HEK293 (cell line): Measurements from ENCODE around the gene ISOC2.
A peak's percentile ranks its signal among the peaks of the same experiment; 100 is the strongest.

ENCODE experiments used
- AEBP2 ChIP-seq: fragments of 450-650 bp; formaldehyde crosslinking; IDR thresholded peaks from 2 replicates; pipeline ENCODE4 v1.5.1; 2016; ENCODE audit warnings: missing biosample characterization, missing genetic modification characterization, borderline replicate concordance
- BCL11B ChIP-seq: fragments of 450-650 bp; formaldehyde crosslinking; IDR thresholded peaks from 2 replicates; pipeline ENCODE4 v1.5.1; 2016; ENCODE audit warnings: low read depth, missing biosample characterization, missing genetic modification characterization
- EGR2 ChIP-seq: fragments of 450-650 bp; formaldehyde crosslinking; IDR thresholded peaks from 2 replicates; pipeline ENCODE4 v1.5.1; 2016; ENCODE audit warnings: low read depth, missing biosample characterization, missing genetic modification characterization
- FEZF1 ChIP-seq: fragments of 450-650 bp; formaldehyde crosslinking; IDR thresholded peaks from 2 replicates; pipeline ENCODE4 v1.5.1; 2016; ENCODE audit warnings: missing biosample characterization, missing genetic modification characterization
- KLF1 ChIP-seq: fragments of 450-650 bp; formaldehyde crosslinking; IDR thresholded peaks from 2 replicates; pipeline ENCODE4 v1.5.1; 2016; ENCODE audit warnings: missing biosample characterization, missing genetic modification characterization
- KLF16 ChIP-seq: fragments of 450-650 bp; formaldehyde crosslinking; IDR thresholded peaks from 2 replicates; pipeline ENCODE4 v1.5.1; 2017; ENCODE audit warnings: missing biosample characterization, missing genetic modification characterization
- KLF17 ChIP-seq: fragments of 450-650 bp; formaldehyde crosslinking; IDR thresholded peaks from 2 replicates; pipeline ENCODE4 v1.5.1; 2016; ENCODE audit warnings: missing biosample characterization, missing genetic modification characterization
- KLF9 ChIP-seq: fragments of 450-650 bp; formaldehyde crosslinking; IDR thresholded peaks from 2 replicates; pipeline ENCODE4 v1.5.1; 2016; ENCODE audit warnings: missing biosample characterization, missing genetic modification characterization, low read depth
- OSR2 ChIP-seq: fragments of 450-650 bp; formaldehyde crosslinking; IDR thresholded peaks from 2 replicates; pipeline ENCODE4 v1.5.1; 2016; ENCODE audit warnings: missing biosample characterization, missing genetic modification characterization
- SP2 ChIP-seq: fragments of 450-650 bp; formaldehyde crosslinking; IDR thresholded peaks from 2 replicates; pipeline ENCODE4 v1.5.1; 2016; ENCODE audit warnings: missing biosample characterization, missing genetic modification characterization
- TCF7L2 ChIP-seq: IDR thresholded peaks from 2 replicates; pipeline ENCODE4 v1.6.1; 2011; ENCODE audit warnings: low read depth, mild to moderate bottlenecking, inconsistent platforms, low read length, moderate library complexity, borderline replicate concordance
- YY1 ChIP-seq: fragments of 450-650 bp; formaldehyde crosslinking; IDR thresholded peaks from 2 replicates; pipeline ENCODE4 v1.5.1; 2018; ENCODE audit warnings: missing biosample characterization, missing genetic modification characterization
- ZBTB17 ChIP-seq: fragments of 450-650 bp; formaldehyde crosslinking; IDR thresholded peaks from 2 replicates; pipeline ENCODE4 v1.5.1; 2016; ENCODE audit warnings: missing biosample characterization, missing genetic modification characterization
- ZBTB21 ChIP-seq: fragments of 450-650 bp; formaldehyde crosslinking; IDR thresholded peaks from 2 replicates; pipeline ENCODE4 v1.5.1; 2017; ENCODE audit warnings: missing biosample characterization, missing genetic modification characterization
- ZFHX2 ChIP-seq: fragments of 450-650 bp; formaldehyde crosslinking; conservative IDR thresholded peaks from 2 replicates; pipeline ENCODE4 v1.5.1; 2016; ENCODE audit warnings: missing biosample characterization, missing genetic modification characterization
- ZNF10 ChIP-seq: fragments of 450-650 bp; formaldehyde crosslinking; IDR thresholded peaks from 2 replicates; pipeline ENCODE4 v1.5.1; 2017; ENCODE audit warnings: missing biosample characterization, missing genetic modification characterization
- ZNF112 ChIP-seq: fragments of 450-650 bp; formaldehyde crosslinking; IDR thresholded peaks from 2 replicates; pipeline ENCODE4 v1.5.0; 2017; ENCODE audit warnings: missing biosample characterization, missing genetic modification characterization
- ZNF138 ChIP-seq: fragments of 450-650 bp; formaldehyde crosslinking; IDR thresholded peaks from 2 replicates; pipeline ENCODE4 v1.5.1; 2016; ENCODE audit warnings: missing biosample characterization, missing genetic modification characterization, borderline replicate concordance
- ZNF157 ChIP-seq: fragments of 450-650 bp; formaldehyde crosslinking; IDR thresholded peaks from 2 replicates; pipeline ENCODE4 v1.5.1; 2016; ENCODE audit warnings: missing biosample characterization, missing genetic modification characterization
- ZNF19 ChIP-seq: fragments of 450-650 bp; formaldehyde crosslinking; IDR thresholded peaks from 2 replicates; pipeline ENCODE4; 2016; ENCODE audit warnings: missing biosample characterization, missing genetic modification characterization, low read depth
- ZNF26 ChIP-seq: fragments of 450-650 bp; formaldehyde crosslinking; IDR thresholded peaks from 2 replicates; pipeline ENCODE4 v1.5.1; 2016; ENCODE audit warnings: missing biosample characterization, missing genetic modification characterization
- ZNF311 ChIP-seq: fragments of 450-650 bp; formaldehyde crosslinking; IDR thresholded peaks from 2 replicates; pipeline ENCODE4 v1.5.1; 2017; ENCODE audit warnings: missing biosample characterization, missing genetic modification characterization, borderline replicate concordance
- ZNF354C ChIP-seq: fragments of 450-650 bp; formaldehyde crosslinking; IDR thresholded peaks from 2 replicates; pipeline ENCODE4 v1.5.1; 2016; ENCODE audit warnings: missing biosample characterization, missing genetic modification characterization, low read depth, borderline replicate concordance
- ZNF391 ChIP-seq: fragments of 450-650 bp; formaldehyde crosslinking; IDR thresholded peaks from 2 replicates; pipeline ENCODE4 v1.5.1; 2016; ENCODE audit warnings: low read depth, missing biosample characterization, missing genetic modification characterization, borderline replicate concordance
- ZNF394 ChIP-seq: fragments of 450-650 bp; formaldehyde crosslinking; IDR thresholded peaks from 2 replicates; pipeline ENCODE4 v1.5.1; 2016; ENCODE audit warnings: missing biosample characterization, missing genetic modification characterization, mild to moderate bottlenecking, moderate library complexity, borderline replicate concordance
- ZNF416 ChIP-seq: fragments of 450-650 bp; formaldehyde crosslinking; IDR thresholded peaks from 2 replicates; pipeline ENCODE4 v1.5.1; 2016; ENCODE audit warnings: missing biosample characterization, missing genetic modification characterization
- ZNF423 ChIP-seq: fragments of 450-650 bp; formaldehyde crosslinking; IDR thresholded peaks from 2 replicates; pipeline ENCODE4 v1.5.1; 2016; ENCODE audit warnings: missing biosample characterization, missing genetic modification characterization
- ZNF473 ChIP-seq: fragments of 450-650 bp; formaldehyde crosslinking; IDR thresholded peaks from 2 replicates; pipeline ENCODE4 v1.5.1; 2017; ENCODE audit warnings: missing biosample characterization, missing genetic modification characterization
- ZNF513 ChIP-seq: fragments of 450-650 bp; IDR thresholded peaks from 2 replicates; pipeline ENCODE4 v1.5.1; 2018; ENCODE audit warnings: missing biosample characterization, missing genetic modification characterization
- ZNF529 ChIP-seq: fragments of 450-650 bp; formaldehyde crosslinking; IDR thresholded peaks from 2 replicates; pipeline ENCODE4 v1.5.1; 2017; ENCODE audit warnings: missing genetic modification characterization, missing biosample characterization; ENCODE audit not compliant: insufficient replicate concordance
- ZNF548 ChIP-seq: fragments of 450-650 bp; formaldehyde crosslinking; IDR thresholded peaks from 2 replicates; pipeline ENCODE4 v1.5.1; 2016; ENCODE audit warnings: missing biosample characterization, missing genetic modification characterization
- ZNF555 ChIP-seq: fragments of 450-650 bp; formaldehyde crosslinking; conservative IDR thresholded peaks from 2 replicates; pipeline ENCODE4 v1.5.1; 2017; ENCODE audit warnings: missing biosample characterization, mild to moderate bottlenecking, missing genetic modification characterization, inconsistent platforms
- ZNF623 ChIP-seq: fragments of 450-650 bp; formaldehyde crosslinking; IDR thresholded peaks from 2 replicates; pipeline ENCODE4 v1.5.1; 2016; ENCODE audit warnings: missing biosample characterization, missing genetic modification characterization
- ZNF707 ChIP-seq: fragments of 450-650 bp; formaldehyde crosslinking; IDR thresholded peaks from 2 replicates; pipeline ENCODE4 v1.5.1; 2016; ENCODE audit warnings: missing biosample characterization, missing genetic modification characterization
- ZNF76 ChIP-seq: fragments of 450-650 bp; formaldehyde crosslinking; IDR thresholded peaks from 2 replicates; pipeline ENCODE4; 2016; ENCODE audit warnings: low read depth, missing biosample characterization, missing genetic modification characterization, borderline replicate concordance
- ZNF776 ChIP-seq: fragments of 450-650 bp; formaldehyde crosslinking; IDR thresholded peaks from 2 replicates; pipeline ENCODE4 v1.5.0; 2017; ENCODE audit warnings: missing biosample characterization, missing genetic modification characterization, borderline replicate concordance
- ZNF830 ChIP-seq: fragments of 450-650 bp; IDR thresholded peaks from 2 replicates; pipeline ENCODE4 v1.5.0; 2018; ENCODE audit warnings: missing biosample characterization, missing genetic modification characterization, low read depth, mild to moderate bottlenecking, moderate library complexity
- ZXDB ChIP-seq: fragments of 450-650 bp; formaldehyde crosslinking; IDR thresholded peaks from 2 replicates; pipeline ENCODE4 v1.5.1; 2016; ENCODE audit warnings: missing biosample characterization, missing genetic modification characterization

Gene ISOC2

GRCh38 chr19:55437410-55437809 is 24.0 kb downstream of the ISOC2 start (continued):
- TF ChIP-seq KLF17 (tag by site-specific recombination) (no peak), ZNF416 (tag by site-specific recombination) (no peak), ZBTB21 (tag by site-specific recombination) (no peak), AEBP2 (no peak), ZFHX2 (tag by site-specific recombination) (no peak), ZNF394 (tag by site-specific recombination) (peak; percentile 61; the same call in 1 of the 2 replicates), KLF16 (tag by site-specific recombination) (0 out of 2 replicates have a peak, but pooled peaks have one; percentile 33), ZNF354C (no peak), ZNF776 (tag by site-specific recombination) (no peak), ZBTB17 (tag by site-specific recombination) (peak; percentile 63), ZNF830 (tag by site-specific recombination) (no peak), BCL11B (tag by site-specific recombination) (no peak), ZNF10 (tag by site-specific recombination) (peak; percentile 79), ZNF423 (tag by site-specific recombination) (no peak), ZNF555 (tag by site-specific recombination) (no peak), TCF7L2 (no peak), ZNF473 (tag by site-specific recombination) (no peak), KLF1 (tag by site-specific recombination) (no peak; the same call in 1 of the 2 replicates), ZNF513 (tag by site-specific recombination) (no peak), ZNF26 (tag by site-specific recombination) (no peak), FEZF1 (tag by site-specific recombination) (no peak), ZNF19 (tag by site-specific recombination) (no peak), ZNF391 (tag by site-specific recombination) (no peak), ZNF112 (tag by site-specific recombination) (no peak), SP2 (tag by site-specific recombination) (no peak), KLF9 (tag by site-specific recombination) (peak; percentile 79), ZNF138 (tag by site-specific recombination) (no peak), EGR2 (tag by site-specific recombination) (0 out of 2 replicates have a peak, but pooled peaks have one; percentile 17), ZNF157 (tag by site-specific recombination) (no peak), ZNF76 (tag by site-specific recombination) (no peak), ZNF707 (no peak), OSR2 (tag by site-specific recombination) (no peak), YY1 (no peak), ZNF548 (tag by site-specific recombination) (no peak), ZNF529 (no peak), ZXDB (tag by site-specific recombination) (0 out of 2 replicates have a peak, but pooled peaks have one; percentile 30), ZNF623 (no peak), ZNF311 (tag by site-specific recombination) (no peak)
